ENCODE results near the gene SH3BP5L. TPM values are rescaled to one million over a fixed set of nuclear protein-coding genes. Genes with fewer than 3 reads are reported as not detected.

SH3BP5L gene
- total and polyA plus RNA-seq, 2 of the 13 experiments (the other 11 are each of a cell fraction or from before 2014, with no cell fraction given), result 10.3 to 14.9 TPM

- TF ChIP-seq TBP (CRISPR knock-in tag; IDR thresholded peaks at IDR 0.05) (no peak), ATF1 (CRISPR knock-in tag; IDR thresholded peaks at IDR 0.05) (no peak), ZNF780A (CRISPR knock-in tag; IDR thresholded peaks at IDR 0.05) (no peak), CTCF (CRISPR knock-in tag; IDR thresholded peaks at IDR 0.05) (no peak; the same call in 1 of the 2 replicates), PHF5A (CRISPR knock-in tag; IDR thresholded peaks at IDR 0.05; ENCODE audit: low read depth, unreplicated experiment) (no peak), SMYD3 (CRISPR knock-in tag; IDR thresholded peaks at IDR 0.05) (no peak), ZFP1 (CRISPR knock-in tag; IDR thresholded peaks at IDR 0.05) (no peak), TFAP4 (IDR thresholded peaks at IDR 0.05; ENCODE audit: borderline replicate concordance, low read depth) (peak; percentile 10; the same call in 1 of the 2 replicates), NR2F1 (CRISPR knock-in tag; IDR thresholded peaks at IDR 0.05) (peak in 1 of 2 experiments; percentile 54; a peak in 1 of 4 replicates), FOXJ3 (CRISPR knock-in tag; IDR thresholded peaks at IDR 0.05; ENCODE audit: borderline replicate concordance) (no peak), PHF8 (CRISPR knock-in tag; IDR thresholded peaks at IDR 0.05) (peak; percentile 75), SP1 (IDR thresholded peaks at IDR 0.05) (no peak), SP1 (CRISPR knock-in tag; IDR thresholded peaks at IDR 0.05) (peak; percentile 62; the same call in 1 of the 2 replicates), MLLT10 (CRISPR knock-in tag; IDR thresholded peaks at IDR 0.05) (no peak), IRF2 (CRISPR knock-in tag; IDR thresholded peaks at IDR 0.05) (no peak), PLRG1 (conservative IDR thresholded peaks at IDR 0.05) (no peak), ZNF775 (CRISPR knock-in tag; IDR thresholded peaks at IDR 0.05; ENCODE audit: borderline replicate concordance) (no peak), ZNF660 (CRISPR knock-in tag; IDR thresholded peaks at IDR 0.05; ENCODE audit: borderline replicate concordance, low read depth) (no peak), ARID4A (CRISPR knock-in tag; IDR thresholded peaks at IDR 0.05; ENCODE audit: borderline replicate concordance) (peak; percentile 75), RXRA (CRISPR knock-in tag; IDR thresholded peaks at IDR 0.05) (peak; percentile 61; the same call in 1 of the 2 replicates), ZNF510 (CRISPR knock-in tag; IDR thresholded peaks at IDR 0.05; ENCODE audit: low read depth) (no peak), TEF (CRISPR knock-in tag; IDR thresholded peaks at IDR 0.05) (no peak), HNF4A (CRISPR knock-in tag; IDR thresholded peaks at IDR 0.05) (peak; percentile 90)
Observed at GRCh38 chr1:248862998-248863881, 37.5 kb upstream of the SH3BP5L start (continued).
